HCT116 (cell line): ENCODE data around the gene AGTR1. TPM values are rescaled to one million over a fixed set of nuclear protein-coding genes. Genes with fewer than 3 reads are reported as not detected.
A peak's percentile ranks its signal among the peaks of the same experiment; 100 is the strongest.

Experiments used
- ATAC-seq: fragments of 200-7000 bp; cut with Tn5 transposase; 2 replicates; pipeline ENCODE4 v1.9.1; 2020; ENCODE audit warnings: mild to moderate bottlenecking, moderate library complexity
- BruUV-seq: library from RNA; stranded (reverse); fragments of 400-500 nt; replicated peaks from 2 replicates; lab custom pipeline; 2021; lab: Mats Ljungman, UMichigan
- CTCF ChIA-PET: fragments of 300-600 bp; sonication (Branson Sonifier 250); formaldehyde crosslinking; loops from one replicate; lab custom pipeline; 2021; ENCODE audit warnings: antibody characterized with exemption; lab: Charles Lee
- POLR2A ChIA-PET: fragments of 300-600, 350-600 bp; sonication (Branson Sonifier 250); formaldehyde crosslinking; loops from one replicate; lab custom pipeline; 2021; ENCODE audit warnings: antibody characterized with exemption; lab: Charles Lee
- RAD21 ChIA-PET, 2 experiments: fragments of 300-600 bp; sonication (Branson Sonifier 250); formaldehyde crosslinking; loops; one replicate each; lab custom pipeline; 2023; ENCODE audit warnings: low total read pairs in 2 of 2; ENCODE audit not compliant: uncharacterized antibody in 2 of 2, unreplicated experiment in 2 of 2, low non-redundant PET in 1 of 2; lab: Charles Lee
- DNase-seq: peaks from one replicate; pipeline ENCODE4 v3.0.0-alpha.2; 2010; ENCODE audit warnings: low read depth, low spot score
- H2AFZ ChIP-seq: fragments of 200-600 bp; shearing (Covaris generic), sonication (generic); 2 replicates; pipeline ENCODE4 v1.6.1; 2017; ENCODE audit warnings: low read depth, mixed run types, mixed read lengths, antibody characterized with exemption, low read length; ENCODE audit not compliant: poor library complexity, severe bottlenecking
- H3K27ac ChIP-seq: 2 replicates; pipeline ENCODE4 v1.5.1; 2012; ENCODE audit warnings: low read depth, low read length
- H3K27me3 ChIP-seq: fragments of 200-600 bp; sonication (generic); 2 replicates; pipeline ENCODE4 v1.6.1; 2016; ENCODE audit warnings: mixed run types, low read length, mixed read lengths; ENCODE audit not compliant: insufficient read depth
- H3K36me3 ChIP-seq, 2 experiments: fragments of 200-500 bp in 1 of 2; fragments of 200-600 bp in 1 of 2; sonication (Bioruptor generic) in 1 of 2; sonication (generic) in 1 of 2; 2 replicates each; pipeline versions ENCODE4 v1.5.1 to v1.6.1; 2014 to 2016; ENCODE audit warnings: low read length in 2 of 2, inconsistent platforms in 1 of 2, mixed read lengths in 1 of 2, mixed run types in 1 of 2; ENCODE audit not compliant: insufficient read depth in 2 of 2, control insufficient read depth in 1 of 2
- H3K4me1 ChIP-seq, 2 experiments: fragments of 200-600 bp in 1 of 2; sonication (generic) in 1 of 2; 2 replicates each; pipeline versions ENCODE4 v1.5.1 to v1.6.1; 2012 to 2017; ENCODE audit warnings: low read length in 2 of 2, inconsistent platforms in 1 of 2, mild to moderate bottlenecking in 1 of 2, mixed read lengths in 1 of 2, mixed run types in 1 of 2, moderate library complexity in 1 of 2; ENCODE audit not compliant: insufficient read depth in 2 of 2, control insufficient read depth in 1 of 2
- H3K4me2 ChIP-seq: fragments of 200-600 bp; sonication (generic); 2 replicates; pipeline ENCODE4 v1.6.1; 2017; ENCODE audit warnings: mixed run types, low read length, mixed read lengths
- H3K4me3 ChIP-seq, 2 experiments: fragments of 200-600 bp in 1 of 2; sonication (generic) in 1 of 2; replicated peaks in 1 of 2; 2 replicates each; pipeline ENCODE4 v1.5.1; 2011 to 2016; ENCODE audit warnings: low read length in 2 of 2, control low read depth in 1 of 2, low read depth in 1 of 2, mild to moderate bottlenecking in 1 of 2, mixed read lengths in 1 of 2, mixed run types in 1 of 2
- H3K79me2 ChIP-seq: fragments of 200-600 bp; sonication (generic); 2 replicates; pipeline ENCODE4 v1.6.1; 2017; ENCODE audit warnings: mild to moderate bottlenecking, mixed run types, low read length, moderate library complexity, mixed read lengths; ENCODE audit not compliant: insufficient read depth
- H3K9ac ChIP-seq: fragments of 200-600 bp; sonication (generic); 2 replicates; pipeline ENCODE4 v1.6.1; 2016; ENCODE audit warnings: low read length, mixed read lengths
- H3K9me2 ChIP-seq: fragments of 200-600 bp; sonication (generic), shearing (Covaris generic); 2 replicates; pipeline ENCODE4 v1.6.1; 2017; ENCODE audit warnings: mixed run types, mild to moderate bottlenecking, moderate library complexity; ENCODE audit not compliant: insufficient read depth
- H3K9me3 ChIP-seq, 2 experiments: fragments of 200-500 bp in 1 of 2; fragments of 200-600 bp in 1 of 2; sonication (Bioruptor generic) in 1 of 2; sonication (generic) in 1 of 2; 2 replicates each; pipeline ENCODE4 v1.6.1; 2014 to 2017; ENCODE audit warnings: low read length in 2 of 2, mixed read lengths in 2 of 2, inconsistent platforms in 1 of 2, low read depth in 1 of 2, mild to moderate bottlenecking in 1 of 2, mixed run types in 1 of 2, moderate library complexity in 1 of 2; ENCODE audit not compliant: control insufficient read depth in 1 of 2, insufficient read depth in 1 of 2
- H4K20me1 ChIP-seq: fragments of 200-600 bp; sonication (generic), shearing (Covaris generic); 2 replicates; pipeline ENCODE4 v1.6.1; 2017; ENCODE audit warnings: mixed run types, mild to moderate bottlenecking, moderate library complexity; ENCODE audit not compliant: insufficient read depth
- ATF3 ChIP-seq: IDR thresholded peaks from 2 replicates; pipeline ENCODE4 v1.6.1; 2012
- CBX3 ChIP-seq: IDR thresholded peaks from 2 replicates; pipeline ENCODE4 v1.6.1; 2012; ENCODE audit warnings: low read depth
- CTCF ChIP-seq, 3 experiments: fragments of 200-600 bp in 1 of 3; sonication (generic) in 1 of 3; IDR thresholded peaks in 2 of 3; conservative IDR thresholded peaks in 1 of 3; 2 replicates each; pipeline ENCODE4 v1.5.1; 2012 to 2017; ENCODE audit warnings: low read depth in 2 of 3, low read length in 2 of 3, antibody characterized with exemption in 1 of 3, borderline replicate concordance in 1 of 3, control low read depth in 1 of 3, mild to moderate bottlenecking in 1 of 3, mixed read lengths in 1 of 3, mixed run types in 1 of 3, moderate library complexity in 1 of 3; ENCODE audit not compliant: insufficient read depth in 1 of 3
- ELF1 ChIP-seq: IDR thresholded peaks from 2 replicates; pipeline ENCODE4 v1.6.1; 2012; ENCODE audit warnings: low read depth, borderline replicate concordance
- EZH2 ChIP-seq: fragments of 200-600 bp; sonication (generic); IDR thresholded peaks from 2 replicates; pipeline ENCODE4 v1.6.1; 2017; ENCODE audit warnings: antibody characterized with exemption, mixed run types
- EZH2phosphoT487 ChIP-seq: fragments of 200-600 bp; IDR thresholded peaks from 2 replicates; pipeline ENCODE4 v1.6.1; 2018; ENCODE audit warnings: antibody characterized with exemption, borderline replicate concordance
- FOSL1 ChIP-seq: IDR thresholded peaks from 2 replicates; pipeline ENCODE4 v1.6.1; 2012; ENCODE audit warnings: low read depth
- JUND ChIP-seq: IDR thresholded peaks from 2 replicates; pipeline ENCODE4 v1.6.1; 2012
- MAX ChIP-seq: IDR thresholded peaks from 2 replicates; pipeline ENCODE4 v1.6.1; 2012
- POLR2AphosphoS5 ChIP-seq: IDR thresholded peaks from 2 replicates; pipeline ENCODE4 v1.6.1; 2011; ENCODE audit warnings: mild to moderate bottlenecking, low read depth, low read length, moderate library complexity
- REST ChIP-seq: IDR thresholded peaks from 2 replicates; pipeline ENCODE4 v1.6.1; 2012; ENCODE audit warnings: low read depth
- SIN3A ChIP-seq: IDR thresholded peaks from 2 replicates; pipeline ENCODE4 v1.6.1; 2012; ENCODE audit warnings: low read depth
- TCF7L2 ChIP-seq: IDR thresholded peaks from 2 replicates; pipeline ENCODE4 v1.7.0; 2011; ENCODE audit warnings: borderline replicate concordance, inconsistent platforms; ENCODE audit not compliant: insufficient read depth, insufficient read length; ENCODE audit errors: extremely low read depth
- YY1 ChIP-seq: IDR thresholded peaks from 2 replicates; pipeline ENCODE4 v1.6.1; 2011; ENCODE audit warnings: low read length, low read depth, moderate library complexity, mild to moderate bottlenecking; ENCODE audit not compliant: insufficient replicate concordance; ENCODE audit errors: extremely low read depth
- ZNF274 ChIP-seq: fragments of 200-500 bp; sonication (Bioruptor generic); IDR thresholded peaks from 2 replicates; pipeline ENCODE4 v1.6.1; 2014; ENCODE audit warnings: mild to moderate bottlenecking, low read depth, low read length, inconsistent platforms
- intact Hi-C: fragments of 100-400 bp; cut with micrococcal nuclease; formaldehyde crosslinking; loops from 2 replicates; pipeline ENCODE4 v1.10.0; 2022
- total RNA-seq: library from RNA; stranded (reverse); gene quantifications from one replicate; pipeline ENCODE4 v1.2.1, GENCODE V29; 2021; ENCODE audit not compliant: unreplicated experiment

AGTR1 gene
- total RNA-seq, 1 experiment from 2014 or later, result not detected

GRCh38 chr3:148680289-148680688 lies 17.4 kb upstream of the AGTR1 start (continued):
- TF ChIP-seq REST, result no peak

GRCh38 chr3:148681080-148681479 lies 16.6 kb upstream of the AGTR1 start:
- peak; percentile 95 for ATAC-seq
- peaks cover 0 to 15% of the 10 kb centered on the region in 2 experiments; a peak in 3 of 4 replicates for H3K4me1 ChIP-seq
- BruUV-seq, result no TSS peak
- RAD21 ChIA-PET, result interaction anchor here in 1 of 2 experiments (0.6 kb wide), 1 partner anchor 309 kb away, joined by 4 read pairs; no protein-coding TSS in a partner anchor
- DNase-seq, result peak; percentile 44
- H3K27me3 ChIP-seq, result no peaks in the 10 kb centered on the region
- POLR2A ChIA-PET, result no interaction called here
- H3K9me2 ChIP-seq, result no peaks in the 10 kb centered on the region; the same call in 1 of the 2 replicates
- intact Hi-C loops, result no loop called here
- CTCF ChIA-PET, result no interaction called here
- H3K9me3 ChIP-seq, result no peaks in the 10 kb centered on the region
- H3K27ac ChIP-seq, result no peak overlapping the region
- H3K9ac ChIP-seq, result no peak overlapping the region
- peak overlapping the region; percentile 50 for H3K4me2 ChIP-seq
- H4K20me1 ChIP-seq, result no peaks in the 10 kb centered on the region
- peak overlapping the region; percentile 82 for H2AFZ ChIP-seq
- H3K36me3 ChIP-seq, result no peaks in the 10 kb centered on the region
- H3K79me2 ChIP-seq, result no peaks in the 10 kb centered on the region
- no peak overlapping the region for H3K4me3 ChIP-seq
- TF ChIP-seq REST, result no peak
- TF ChIP-seq MAX, result no peak
- no peak for TF ChIP-seq ZNF274
- TF ChIP-seq TCF7L2, result peak; percentile 60
- TF ChIP-seq YY1, result no peak
- no peak for TF ChIP-seq EZH2phosphoT487
- TF ChIP-seq ELF1, result no peak
- TF ChIP-seq EZH2, result no peak
- peak; percentile 19; the same call in 1 of the 2 replicates for TF ChIP-seq JUND
- no peak for TF ChIP-seq POLR2AphosphoS5
- TF ChIP-seq FOSL1, result peak; percentile 37; the same call in 1 of the 2 replicates
- TF ChIP-seq CBX3, result no peak
- TF ChIP-seq CTCF (IDR thresholded peaks at IDR 0.05 in 2 of 3, conservative IDR thresholded peaks at IDR 0.05 in 1 of 3; ENCODE audit: borderline replicate concordance in 1 of 3, insufficient read depth in 1 of 3, low read depth in 2 of 3, low read length in 2 of 3), result no peak
- TF ChIP-seq ATF3, result no peak
- TF ChIP-seq SIN3A, result no peak
